GM23248 (cell line): Measurements from ENCODE around the gene ITPKB. TPM values are rescaled to one million over a fixed set of nuclear protein-coding genes. Genes with fewer than 3 reads are reported as not detected.

Experiments used
- DNase-seq: peaks from one replicate; pipeline ENCODE4 v3.0.0-alpha.2; 2015
- H2AFZ ChIP-seq: fragments of 200-600 bp; sonication (generic); 2 replicates; pipeline ENCODE4 v1.6.1; 2016; ENCODE audit warnings: antibody characterized with exemption
- H3F3A ChIP-seq: fragments of 200-600 bp; sonication (generic); 2 replicates; pipeline ENCODE4 v1.6.1; 2016; ENCODE audit warnings: mild to moderate bottlenecking, antibody characterized with exemption, mixed run types; ENCODE audit not compliant: insufficient read depth
- H3K27ac ChIP-seq: fragments of 200-600 bp; sonication (generic); 2 replicates; pipeline ENCODE4 v1.5.1; 2016; ENCODE audit warnings: mild to moderate bottlenecking
- H3K27me3 ChIP-seq: fragments of 200-600 bp; sonication (generic); replicated peaks from 2 replicates; pipeline ENCODE4 v1.6.1; 2016; ENCODE audit warnings: mild to moderate bottlenecking; ENCODE audit not compliant: insufficient read depth
- H3K36me3 ChIP-seq: fragments of 200-600 bp; sonication (generic); 2 replicates; pipeline ENCODE4 v1.6.1; 2016; ENCODE audit warnings: low read depth, mild to moderate bottlenecking
- H3K4me1 ChIP-seq: fragments of 200-600 bp; sonication (generic); 2 replicates; pipeline ENCODE4 v1.6.1; 2016; ENCODE audit warnings: mild to moderate bottlenecking; ENCODE audit not compliant: insufficient read depth
- H3K4me2 ChIP-seq: fragments of 200-600 bp; sonication (generic); one replicate; pipeline ENCODE4 v1.6.1; 2016; ENCODE audit warnings: mild to moderate bottlenecking; ENCODE audit not compliant: unreplicated experiment
- H3K4me3 ChIP-seq: fragments of 200-600 bp; sonication (generic); 2 replicates; pipeline ENCODE4 v1.5.1; 2016; ENCODE audit warnings: mild to moderate bottlenecking
- H3K79me2 ChIP-seq: fragments of 200-600 bp; sonication (generic); 2 replicates; pipeline ENCODE4 v1.6.1; 2016; ENCODE audit warnings: mild to moderate bottlenecking; ENCODE audit not compliant: insufficient read depth
- H3K9ac ChIP-seq: fragments of 200-600 bp; sonication (generic); 2 replicates; pipeline ENCODE4 v1.6.1; 2016; ENCODE audit warnings: mild to moderate bottlenecking
- H3K9me2 ChIP-seq: fragments of 200-600 bp; sonication (generic); 2 replicates; pipeline ENCODE4 v1.6.1; 2016; ENCODE audit warnings: mixed run types, mild to moderate bottlenecking, moderate library complexity; ENCODE audit not compliant: insufficient read depth
- H3K9me3 ChIP-seq: fragments of 200-600 bp; sonication (generic); one replicate; pipeline ENCODE4 v1.6.1; 2017; ENCODE audit warnings: low read depth
- H4K20me1 ChIP-seq: fragments of 200-600 bp; sonication (generic); 2 replicates; pipeline ENCODE4 v1.6.0; 2016; ENCODE audit not compliant: insufficient read depth
- EZH2 ChIP-seq: fragments of 200-600 bp; sonication (generic); IDR thresholded peaks from 2 replicates; pipeline ENCODE4 v1.6.1; 2018; ENCODE audit warnings: antibody characterized with exemption, mild to moderate bottlenecking; ENCODE audit not compliant: insufficient read depth, poor library complexity, severe bottlenecking
- EZH2phosphoT487 ChIP-seq: fragments of 200-600 bp; sonication (generic); IDR thresholded peaks from 2 replicates; pipeline ENCODE4 v1.6.1; 2018; ENCODE audit warnings: antibody characterized with exemption, moderate library complexity, mild to moderate bottlenecking, low read depth; ENCODE audit not compliant: insufficient read depth
- WGBS, 2 experiments: methylation state at CpG; one replicate each; pipeline ENCODE4 v1.1.6; 2015 to 2017; ENCODE audit warnings: low lambda C conversion rate in 2 of 2, low coverage in 1 of 2; ENCODE audit errors: missing lambda C conversion rate in 2 of 2; 5-methylcytosine and 5-hydroxymethylcytosine counted together
- in situ Hi-C: fragments of 300-500 bp; cut with MboI; formaldehyde crosslinking; loops from 2 replicates; pipeline ENCODE4 v1.15.0; 2020
- polyA plus RNA-seq: library from polyadenylated mRNA; unstranded; fragments of >200 nt; fragmentation: Nextera tagmentation; extraction: Ambion mirVana; gene quantifications from 2 replicates; pipeline ENCODE4 v1.2.1, GENCODE V29; 2016
- total RNA-seq: library from RNA; depleted of rRNA; stranded (reverse); fragments of >200 nt; shearing (Covaris generic); gene quantifications from 2 replicates; pipeline ENCODE4 v1.2.3, GENCODE V29; 2014

ITPKB gene
- total and polyA plus RNA-seq, 2 experiments from 2014 or later, result 0.26 to 0.86 TPM

- no peaks in the 10 kb centered on the region for H4K20me1 ChIP-seq
- H3K36me3 ChIP-seq, result no peaks in the 10 kb centered on the region
- H3K79me2 ChIP-seq, result no peaks in the 10 kb centered on the region
- no peaks in the 10 kb centered on the region for H3K9me2 ChIP-seq
- no peaks in the 10 kb centered on the region for H3K9me3 ChIP-seq
- no peak overlapping the region for H3K27ac ChIP-seq
- no peaks in the 10 kb centered on the region for H3K27me3 ChIP-seq
- no peak overlapping the region for H3K4me3 ChIP-seq
- H3K4me2 ChIP-seq, result no peak overlapping the region
- in situ Hi-C loops, result no loop called here
- H3K9ac ChIP-seq, result no peak overlapping the region
- no peak overlapping the region for H2AFZ ChIP-seq
- TF ChIP-seq EZH2, result no peak
- TF ChIP-seq EZH2phosphoT487, result no peak
- 78 to 83% methylated on average over 11 of the region's 11 CpGs for WGBS, 2 experiments
- H3K4me1 ChIP-seq, result peaks cover 9% of the 10 kb centered on the region
- no peak for DNase-seq
- no peaks in the 10 kb centered on the region for H3F3A ChIP-seq
Measured at GRCh38 chr1:226719596-226720387, 19.3 kb downstream of the ITPKB start.

- Histone ChIP-seq H3K27ac (no peak overlapping the region), H4K20me1 (no peaks in the 10 kb centered on the region), H3K4me3 (no peak overlapping the region), H3K27me3 (no peaks in the 10 kb centered on the region), H3K9me2 (no peaks in the 10 kb centered on the region), H3K9me3 (no peaks in the 10 kb centered on the region), H3K4me1 (no peaks in the 10 kb centered on the region), H3K9ac (no peak overlapping the region), H3K36me3 (no peaks in the 10 kb centered on the region), H3K4me2 (no peak overlapping the region), H3K79me2 (no peaks in the 10 kb centered on the region), H2AFZ (no peak overlapping the region), H3F3A (no peaks in the 10 kb centered on the region)
- 90 to 94% methylated on average over 11 of the region's 11 CpGs for WGBS, 2 experiments
- TF ChIP-seq EZH2 (no peak), EZH2phosphoT487 (no peak)
- DNase-seq, result no peak
- in situ Hi-C loops, result no loop called here
Measured at GRCh38 chr1:226717256-226717909, 21.7 kb downstream of the ITPKB start.

- Histone ChIP-seq H3K27me3 (no peaks in the 10 kb centered on the region), H3K9ac (no peak overlapping the region), H3K9me3 (no peaks in the 10 kb centered on the region), H4K20me1 (no peaks in the 10 kb centered on the region), H3K4me3 (no peak overlapping the region), H3K79me2 (no peaks in the 10 kb centered on the region), H3K9me2 (no peaks in the 10 kb centered on the region), H2AFZ (no peak overlapping the region), H3F3A (no peaks in the 10 kb centered on the region), H3K27ac (no peak overlapping the region), H3K36me3 (no peaks in the 10 kb centered on the region), H3K4me2 (no peak overlapping the region), H3K4me1 (no peaks in the 10 kb centered on the region)
- in situ Hi-C loops, result no loop called here
- TF ChIP-seq EZH2 (no peak), EZH2phosphoT487 (no peak)
- no peak for DNase-seq
- WGBS, 2 experiments, result 85 to 90% methylated on average over 3 of the region's 3 CpGs
Measured at GRCh38 chr1:226716577-226716976, 22.5 kb downstream of the ITPKB start.

DNA sequence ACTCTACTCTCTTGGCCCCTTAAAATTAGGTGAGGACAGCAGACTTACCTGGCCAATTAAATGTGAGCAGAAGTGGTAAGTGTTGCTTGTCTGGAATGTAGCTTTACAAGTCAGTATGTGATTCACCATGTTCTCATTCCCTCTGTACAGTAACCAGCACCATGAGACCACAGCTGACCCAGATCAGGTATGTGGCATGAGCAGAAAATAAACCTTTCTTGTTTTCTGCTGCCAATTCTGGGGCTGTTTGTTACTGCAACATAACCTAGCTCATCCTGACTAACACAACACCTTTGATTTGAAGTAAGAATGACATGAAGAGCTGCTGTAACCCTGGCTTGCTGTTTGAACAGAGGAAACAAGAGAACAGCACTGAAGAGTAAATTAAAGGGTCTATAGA, 24.9 kb downstream of the ITPKB start:
- 0 out of 2 replicates have a peak, but pooled peaks cover 2% of the 10 kb centered on the region for H3F3A ChIP-seq
- no peaks in the 10 kb centered on the region for H3K27me3 ChIP-seq
- H4K20me1 ChIP-seq, result no peaks in the 10 kb centered on the region
- no peaks in the 10 kb centered on the region for H3K9me2 ChIP-seq
- in situ Hi-C loops, result no loop called here
- H3K4me2 ChIP-seq, result no peak overlapping the region
- no peak for DNase-seq
- H3K4me1 ChIP-seq, result no peaks in the 10 kb centered on the region
- H3K36me3 ChIP-seq, result no peaks in the 10 kb centered on the region
- no peak overlapping the region for H3K9ac ChIP-seq
- H3K4me3 ChIP-seq, result no peak overlapping the region
- H2AFZ ChIP-seq, result no peak overlapping the region
- H3K27ac ChIP-seq, result no peak overlapping the region
- TF ChIP-seq EZH2phosphoT487 (no peak), EZH2 (no peak)
- H3K9me3 ChIP-seq, result no peaks in the 10 kb centered on the region
- no peaks in the 10 kb centered on the region for H3K79me2 ChIP-seq
